Thyroid gland (tissue), 4 donors: ENCODE measurements around the gene SMIM1.

Experiments used
- POLR2A ChIP-seq, 2 donors: fragments of 450-650 bp; IDR thresholded peaks; one replicate each; pipeline ENCODE4 v1.6.1; 2017; ENCODE audit warnings: antibody characterized with exemption in 2 of 2, mild to moderate bottlenecking in 2 of 2, moderate library complexity in 1 of 2
- TF ChIP-seq, protein P1 (sequence below), 6 experiments: fragments of 200-600 bp in 3 of 6; fragments of 450-650 bp in 3 of 6; sonication (generic) in 3 of 6; IDR thresholded peaks; one replicate each; pipeline ENCODE4 v1.5.1; 2016 to 2019; ENCODE audit warnings: antibody characterized with exemption in 6 of 6, mild to moderate bottlenecking in 2 of 6, inconsistent platforms in 1 of 6, moderate library complexity in 1 of 6

- TF ChIP-seq, protein P1, sequence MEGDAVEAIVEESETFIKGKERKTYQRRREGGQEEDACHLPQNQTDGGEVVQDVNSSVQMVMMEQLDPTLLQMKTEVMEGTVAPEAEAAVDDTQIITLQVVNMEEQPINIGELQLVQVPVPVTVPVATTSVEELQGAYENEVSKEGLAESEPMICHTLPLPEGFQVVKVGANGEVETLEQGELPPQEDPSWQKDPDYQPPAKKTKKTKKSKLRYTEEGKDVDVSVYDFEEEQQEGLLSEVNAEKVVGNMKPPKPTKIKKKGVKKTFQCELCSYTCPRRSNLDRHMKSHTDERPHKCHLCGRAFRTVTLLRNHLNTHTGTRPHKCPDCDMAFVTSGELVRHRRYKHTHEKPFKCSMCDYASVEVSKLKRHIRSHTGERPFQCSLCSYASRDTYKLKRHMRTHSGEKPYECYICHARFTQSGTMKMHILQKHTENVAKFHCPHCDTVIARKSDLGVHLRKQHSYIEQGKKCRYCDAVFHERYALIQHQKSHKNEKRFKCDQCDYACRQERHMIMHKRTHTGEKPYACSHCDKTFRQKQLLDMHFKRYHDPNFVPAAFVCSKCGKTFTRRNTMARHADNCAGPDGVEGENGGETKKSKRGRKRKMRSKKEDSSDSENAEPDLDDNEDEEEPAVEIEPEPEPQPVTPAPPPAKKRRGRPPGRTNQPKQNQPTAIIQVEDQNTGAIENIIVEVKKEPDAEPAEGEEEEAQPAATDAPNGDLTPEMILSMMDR (IDR thresholded peaks at IDR 0.05) = no peak
- TF ChIP-seq POLR2A (IDR thresholded peaks at IDR 0.05) = no peak
These were observed 14.2 kb downstream of the SMIM1 start for GRCh38 chr1:3786468-3787348.
